ENCODE results near the gene MRPL34.
"Not testable (repeated sequence)": the region's sequence is repeated elsewhere in the genome, so short reads cannot be mapped to it uniquely, and the experiment has no call there.

Gene MRPL34

GRCh38 chr19:17285415-17286135 lies 20.1 kb upstream of the MRPL34 start:
- DNase-seq (ENCODE audit: low read depth) = no peak

GRCh38 chr19:17286263-17286662 lies 19.4 kb upstream of the MRPL34 start:
- DNase-seq (ENCODE audit: low read depth) = no peak

GRCh38 chr19:17286752-17287151 lies 18.9 kb upstream of the MRPL34 start:
- no peak for DNase-seq (ENCODE audit: low read depth)

GRCh38 chr19:17289489-17289888 lies 16.2 kb upstream of the MRPL34 start:
- no peak for DNase-seq (ENCODE audit: low read depth)

- peak; percentile 69 for DNase-seq (ENCODE audit: low read depth)
These were observed 13.2 kb upstream of the MRPL34 start for GRCh38 chr19:17292301-17293074.

GRCh38 chr19:17293605-17294004 lies 12.1 kb upstream of the MRPL34 start:
- DNase-seq (ENCODE audit: low read depth) = no peak

GRCh38 chr19:17294051-17294891 lies 11.4 kb upstream of the MRPL34 start:
- DNase-seq (ENCODE audit: low read depth) = peak; percentile 24

- not testable (repeated sequence) for DNase-seq (ENCODE audit: low read depth)
These were observed 10.1 kb upstream of the MRPL34 start for GRCh38 chr19:17295551-17295950.

- DNase-seq (ENCODE audit: low read depth) = no peak
These were observed 9.4 kb upstream of the MRPL34 start for GRCh38 chr19:17296273-17296672.

GRCh38 chr19:17296976-17297375 lies 8.7 kb upstream of the MRPL34 start:
- no peak for DNase-seq (ENCODE audit: low read depth)

GRCh38 chr19:17300992-17301619 lies 4.6 kb upstream of the MRPL34 start:
- DNase-seq (ENCODE audit: low read depth) = no peak

GRCh38 chr19:17302391-17303166 lies 3.1 kb upstream of the MRPL34 start:
- DNase-seq (ENCODE audit: low read depth) = peak; percentile 18

- peak; percentile 87 for DNase-seq (ENCODE audit: low read depth)
These were observed 2.3 kb upstream of the MRPL34 start, which contains the start of gene ABHD8 for GRCh38 chr19:17303167-17303939. TSS of gene ABHD8 (minus strand) at chr19:17303425. CDS start at chr19:17301616, 1,809 bp downstream.

- no peak for DNase-seq (ENCODE audit: low read depth)
These were observed 1.8 kb upstream of the MRPL34 start for GRCh38 chr19:17303940-17304267.

- DNase-seq (ENCODE audit: low read depth) = no peak
These were observed 1.1 kb upstream of the MRPL34 start for GRCh38 chr19:17304386-17305215.

- no peak for DNase-seq (ENCODE audit: low read depth)
These were observed 506 bp upstream of the MRPL34 start for GRCh38 chr19:17305216-17305516.

- DNase-seq (ENCODE audit: low read depth) = no peak
These were observed 628 bp downstream of the MRPL34 start for GRCh38 chr19:17306285-17306714.

- no peak for DNase-seq (ENCODE audit: low read depth)
These were observed 2.3 kb downstream of the MRPL34 start for GRCh38 chr19:17307876-17308377.

- DNase-seq (ENCODE audit: low read depth) = peak; percentile 99
These were observed 3.7 kb downstream of the MRPL34 start, which contains the start of gene DDA1 for GRCh38 chr19:17309198-17309964. TSS of gene DDA1 (plus strand) at chr19:17309563. CDS start at chr19:17309655, 92 bp downstream.
